Jurkat, Clone E6-1 (cell line): ENCODE measurements around the gene NME4.
"Not testable (repeated sequence)": the region's sequence is repeated elsewhere in the genome, so short reads cannot be mapped to it uniquely, and the experiment has no call there.

Experiments used
- DNase-seq: peaks from one replicate; pipeline ENCODE4 v3.0.0-alpha.2; 2011; ENCODE audit warnings: low read depth, low spot score
- H3K4me3 ChIP-seq: 2 replicates; pipeline ENCODE4 v1.5.1; 2011; ENCODE audit warnings: mild to moderate bottlenecking, low read length, control low read depth, moderate library complexity

Gene NME4

GRCh38 chr16:361872-362701 lies 34.9 kb upstream of the NME4 start:
- H3K4me3 ChIP-seq = 0 out of 2 replicates have a peak overlapping the region, but pooled peaks have one; percentile 5
- peak; percentile 69 for DNase-seq

DNA sequence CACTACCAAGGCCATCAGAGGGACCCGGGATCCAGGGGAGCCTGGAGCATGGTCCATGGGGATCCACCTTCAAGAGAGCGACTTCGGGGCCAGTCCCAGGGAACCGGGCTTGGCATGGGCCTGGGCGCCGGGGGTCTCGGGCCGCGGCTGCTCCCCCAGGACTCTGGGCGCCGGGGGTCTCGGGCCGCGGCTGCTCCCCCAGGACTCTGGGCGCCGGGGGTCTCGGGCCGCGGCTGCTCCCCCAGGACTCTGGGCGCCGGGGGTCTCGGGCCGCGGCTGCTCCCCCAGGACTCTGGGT lies 34.3 kb upstream of the NME4 start:
- DNase-seq = not testable (repeated sequence)

GRCh38 chr16:363110-363765 lies 33.8 kb upstream of the NME4 start:
- DNase-seq = no peak
- H3K4me3 ChIP-seq = no peak overlapping the region

More for the DNA sequence above, 34.3 kb upstream of the NME4 start:
- H3K4me3 ChIP-seq = not testable (repeated sequence)

DNA sequence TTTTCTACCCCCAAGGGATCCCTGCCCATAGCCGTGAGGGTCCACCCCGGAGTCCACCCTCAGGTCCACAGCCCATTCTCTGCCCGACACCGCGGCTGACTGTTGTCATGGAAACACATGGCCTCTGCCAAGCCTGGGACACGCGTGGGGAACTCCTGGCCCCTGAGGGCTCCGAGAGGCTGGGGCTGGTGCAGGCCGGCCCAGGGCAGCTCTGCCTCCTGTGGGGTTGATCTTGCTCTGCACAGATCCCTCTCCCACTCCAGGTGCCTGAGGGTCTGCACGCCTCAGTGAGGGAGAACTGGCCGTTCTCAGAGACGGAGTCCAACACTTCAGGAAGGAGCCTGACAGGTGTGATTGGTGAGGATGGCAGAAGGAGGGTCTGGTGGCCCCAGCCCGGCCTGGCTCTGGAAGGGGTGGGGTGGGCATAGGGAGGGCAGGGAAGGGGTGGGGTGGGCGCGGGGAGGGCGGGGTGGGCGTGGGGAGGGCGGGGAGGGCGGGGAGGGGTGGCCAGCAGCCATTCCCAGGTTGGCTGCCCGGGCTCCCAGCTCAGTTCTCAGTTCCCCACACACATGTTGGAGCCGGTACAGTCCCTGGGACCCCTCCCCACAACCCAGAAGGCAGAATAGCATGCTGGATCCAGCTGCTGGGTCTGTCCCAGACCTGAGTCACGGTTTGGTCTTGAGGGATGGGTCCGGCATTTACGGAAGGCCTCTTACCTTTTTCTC lies 33.1 kb upstream of the NME4 start:
- no peak overlapping the region for H3K4me3 ChIP-seq
- DNase-seq = no peak

DNA sequence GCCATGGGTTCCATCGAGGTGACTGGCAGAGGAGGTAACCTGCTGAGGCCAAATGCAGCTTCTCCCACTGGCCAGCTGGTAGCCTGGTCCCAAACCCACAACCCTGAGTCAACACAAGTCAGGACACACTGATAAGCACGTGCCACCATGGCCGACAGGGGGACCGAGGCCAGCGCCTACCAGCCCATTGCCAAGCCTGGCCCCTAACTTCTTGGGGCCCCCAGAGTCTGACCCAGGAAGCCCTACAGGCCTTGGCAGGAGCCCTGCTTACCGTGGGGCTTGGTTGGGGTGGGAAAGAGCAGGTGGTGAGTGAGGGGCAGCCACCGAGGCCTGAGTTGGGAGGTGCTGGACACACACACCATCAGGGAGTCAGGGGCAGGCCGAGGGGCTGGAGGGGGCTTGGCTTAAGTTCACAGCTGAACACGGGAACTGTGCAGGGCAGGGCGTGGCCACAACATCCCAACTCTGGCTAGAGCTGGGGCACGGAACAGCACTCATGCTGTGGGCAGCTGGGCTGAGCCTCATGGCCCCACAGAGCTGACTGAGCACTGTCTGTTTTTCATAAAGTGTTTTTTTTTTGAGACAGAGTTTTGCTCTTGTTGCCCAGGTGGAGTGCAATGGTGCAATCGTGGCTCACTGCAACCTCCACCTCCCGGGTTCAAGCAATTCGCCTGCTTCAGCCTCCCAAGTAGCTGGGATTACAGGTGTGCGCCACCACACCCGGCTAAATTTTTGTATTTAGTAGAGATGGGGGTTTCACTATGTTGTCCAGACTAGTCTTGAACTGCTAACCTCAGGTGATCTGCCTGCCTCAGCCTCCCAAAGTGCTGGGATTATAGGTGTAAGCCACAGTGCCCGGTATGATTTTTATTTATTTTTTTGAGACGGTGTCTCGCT lies 32.2 kb upstream of the NME4 start:
- no peak overlapping the region for H3K4me3 ChIP-seq
- DNase-seq = no peak

DNA sequence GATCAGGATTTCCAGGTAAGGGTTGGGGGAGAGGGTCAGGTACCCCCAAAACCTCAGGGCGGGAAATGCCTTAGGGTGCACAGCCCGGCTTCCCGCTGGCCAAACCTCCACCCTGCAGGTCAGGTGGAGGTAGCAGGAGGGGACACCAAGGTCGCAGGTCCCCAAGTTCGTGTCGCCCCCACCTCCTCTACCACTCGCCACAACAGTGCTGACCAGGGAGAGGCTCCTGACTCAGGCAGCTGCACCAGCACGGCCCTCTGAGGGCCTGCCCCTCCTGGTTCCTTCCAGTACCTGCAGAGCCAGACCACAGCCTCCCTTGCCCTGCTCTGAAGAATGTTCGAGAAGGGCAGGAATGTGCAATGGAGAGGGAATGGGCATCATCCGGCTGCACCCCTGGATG lies 30.5 kb upstream of the NME4 start:
- no peak for DNase-seq
- no peak overlapping the region for H3K4me3 ChIP-seq

DNA sequence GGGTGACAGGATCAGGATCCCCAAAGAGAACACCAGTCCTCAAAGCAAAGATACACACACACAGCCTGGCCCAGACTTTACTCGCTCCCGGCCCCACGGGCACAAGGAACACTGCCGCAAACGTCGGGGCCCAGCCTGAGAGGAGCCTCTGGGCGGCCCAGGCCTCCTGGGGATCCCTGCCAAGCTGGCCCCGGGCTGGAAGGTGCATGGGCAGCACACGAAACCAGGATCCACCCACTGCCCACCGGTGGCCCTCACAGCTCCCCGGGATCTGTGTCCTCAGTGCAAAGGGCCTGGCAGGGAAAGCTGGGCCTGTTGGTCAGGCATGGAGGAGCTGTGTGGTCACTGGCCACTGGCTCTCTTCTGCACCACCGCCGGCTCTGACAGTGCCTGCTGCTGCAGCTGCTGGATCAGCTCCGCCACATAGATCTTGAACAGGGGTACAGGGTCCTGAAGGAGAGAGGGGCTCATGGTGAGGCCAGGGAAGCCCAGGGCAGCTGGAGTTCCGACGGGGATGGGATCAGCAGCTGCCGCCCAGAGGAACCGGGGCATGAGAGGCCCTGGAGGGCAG lies 29.6 kb upstream of the NME4 start:
- no peak overlapping the region for H3K4me3 ChIP-seq
- no peak for DNase-seq

GRCh38 chr16:368388-369158 lies 28.4 kb upstream of the NME4 start:
- no peak overlapping the region for H3K4me3 ChIP-seq
- DNase-seq = no peak

DNA sequence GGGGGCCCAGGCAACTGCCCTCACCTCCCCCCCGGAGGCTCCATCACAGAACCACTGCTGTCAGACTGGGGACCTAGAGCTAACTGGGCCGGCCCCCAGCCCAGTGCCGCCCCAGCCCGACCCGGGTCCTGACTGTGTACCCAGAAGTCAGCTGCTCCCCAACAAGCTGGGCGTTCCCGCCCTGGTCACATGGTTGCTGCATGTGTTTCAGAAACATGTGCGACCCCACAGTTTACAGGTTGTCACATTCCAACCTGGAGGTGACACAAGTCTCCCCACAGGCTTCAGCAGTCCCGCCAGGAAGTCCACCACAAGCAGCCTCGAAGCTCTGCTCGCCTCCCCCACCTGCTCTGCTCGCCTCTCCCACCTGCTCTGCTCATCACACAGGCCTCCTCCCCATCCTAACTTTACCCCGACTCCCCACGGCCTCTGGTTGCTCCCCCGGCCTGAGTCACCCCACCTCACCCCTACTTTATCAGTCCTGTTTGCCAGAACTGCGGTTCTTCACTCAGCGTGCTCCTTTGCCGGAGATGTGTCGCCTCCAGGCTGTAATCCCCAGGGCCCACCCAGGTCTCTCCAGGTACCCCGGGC lies 27.6 kb upstream of the NME4 start:
- no peak for DNase-seq
- no peak overlapping the region for H3K4me3 ChIP-seq

DNA sequence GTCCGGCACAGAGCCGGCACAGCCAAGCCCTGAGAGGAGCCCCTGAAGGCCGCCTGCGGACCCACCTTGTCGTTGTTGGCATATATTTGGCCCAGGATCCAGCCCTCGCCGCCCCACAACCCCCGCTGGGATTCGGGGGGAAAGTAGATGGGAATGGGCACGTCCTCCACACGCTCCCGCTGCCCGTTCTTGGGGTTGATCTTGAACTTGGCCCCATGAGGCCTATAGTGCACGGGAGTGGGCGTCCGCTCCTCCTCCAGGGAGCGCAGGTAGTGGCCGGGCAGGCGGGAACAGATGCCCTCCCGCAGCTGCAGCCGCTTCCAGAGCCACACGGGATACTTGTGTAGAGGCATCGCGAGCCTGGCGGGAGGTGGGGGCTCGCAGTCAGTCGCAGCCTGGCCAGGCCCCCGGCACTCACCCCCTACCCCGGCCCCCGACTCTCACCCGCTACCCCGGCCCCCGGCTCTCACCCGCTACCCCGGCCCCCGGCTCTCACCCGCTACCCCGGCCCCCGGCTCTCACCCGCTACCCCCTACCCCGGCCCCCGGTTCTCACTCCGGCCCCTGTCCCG lies 27.0 kb upstream of the NME4 start:
- peak overlapping the region; percentile 46 for H3K4me3 ChIP-seq
- DNase-seq = no peak

- H3K4me3 ChIP-seq = peak within 1 kb of the TSS; percentile 46
- peak; percentile 95 for DNase-seq
Measured at GRCh38 chr16:370443-370842, 26.6 kb upstream of the NME4 start, which contains the start of gene MRPL28. Gene MRPL28, minus strand, starts transcription at chr16:370538. Its CDS starts 320 bp downstream, at chr16:370218.

DNA sequence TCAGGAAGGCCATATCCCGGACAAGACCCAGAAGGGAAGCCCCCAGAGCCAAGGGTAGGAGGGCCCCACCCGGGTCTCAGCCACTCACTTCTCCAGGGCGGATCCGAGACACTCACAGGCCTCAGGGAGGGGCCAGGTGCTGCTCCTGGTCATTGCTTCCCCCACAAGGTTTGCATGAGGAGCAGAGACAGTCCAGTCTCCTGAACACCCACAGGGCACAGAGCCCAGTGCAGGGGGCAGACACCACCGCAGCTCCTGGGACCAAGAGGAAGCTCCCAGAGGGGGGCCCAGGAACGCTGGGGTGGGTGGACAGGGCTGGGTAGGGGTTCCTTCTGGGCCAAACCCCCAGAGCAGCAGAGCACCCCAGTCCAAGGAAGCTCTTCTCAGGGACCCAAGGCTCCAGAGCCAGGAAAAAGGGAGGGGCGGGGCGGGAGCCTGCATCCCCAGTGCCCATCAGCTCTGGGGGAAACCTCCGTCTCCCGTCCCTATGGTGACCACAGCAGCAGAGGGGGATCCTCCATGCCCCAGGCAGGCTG lies 26.0 kb upstream of the NME4 start:
- no peak for DNase-seq
- H3K4me3 ChIP-seq = peak overlapping the region; percentile 46

GRCh38 chr16:371515-372301 lies 25.3 kb upstream of the NME4 start:
- H3K4me3 ChIP-seq = no peak overlapping the region
- no peak for DNase-seq

DNA sequence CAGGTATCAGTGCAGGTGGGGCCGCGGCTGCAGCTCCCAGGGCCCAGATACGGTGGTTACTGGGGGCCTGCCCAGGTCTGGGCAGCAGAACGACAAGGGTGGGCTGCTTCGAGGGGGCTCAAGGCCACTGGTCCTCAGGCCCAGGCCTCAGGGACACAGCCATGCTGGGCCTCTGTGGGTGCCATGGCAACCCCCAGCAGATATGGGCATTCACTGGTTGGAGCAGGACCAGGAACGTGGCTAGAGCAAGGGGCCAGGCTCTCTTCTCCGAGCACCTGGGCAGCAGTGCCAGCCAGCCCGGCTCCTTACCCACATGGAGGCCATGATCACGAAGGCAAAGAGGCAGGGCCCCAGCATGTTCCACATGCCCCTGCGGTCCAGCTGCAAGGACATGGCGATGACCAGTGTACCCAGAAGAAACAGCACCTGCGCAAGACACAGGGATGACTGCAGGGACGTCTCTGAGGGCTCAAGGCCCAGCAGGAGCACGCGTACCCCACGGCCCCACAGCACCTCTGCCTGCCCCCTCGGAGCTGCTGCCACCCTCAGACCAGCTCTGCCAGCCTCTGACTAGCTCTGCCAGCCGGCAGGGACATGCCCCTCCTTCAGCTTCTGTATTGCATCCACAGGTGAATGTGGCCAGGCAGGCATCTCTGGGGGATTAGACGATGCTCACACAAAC lies 24.6 kb upstream of the NME4 start:
- no peak overlapping the region for H3K4me3 ChIP-seq
- DNase-seq = no peak

GRCh38 chr16:373020-373598 lies 23.9 kb upstream of the NME4 start:
- no peak for DNase-seq
- no peak overlapping the region for H3K4me3 ChIP-seq
